HG02798 (cell line): ENCODE results near the gene PCP2.

Experiments
- ATAC-seq: cut with Tn5 transposase; IDR thresholded peaks from one replicate; pipeline ENCODE4 v1.9.1; 2021; ENCODE audit warnings: mild to moderate bottlenecking; ENCODE audit not compliant: unreplicated experiment, poor library complexity

The PCP2 gene

GRCh38 chr19:7602935-7603497 lies 30.5 kb downstream of the PCP2 start:
- no peak for ATAC-seq

DNA sequence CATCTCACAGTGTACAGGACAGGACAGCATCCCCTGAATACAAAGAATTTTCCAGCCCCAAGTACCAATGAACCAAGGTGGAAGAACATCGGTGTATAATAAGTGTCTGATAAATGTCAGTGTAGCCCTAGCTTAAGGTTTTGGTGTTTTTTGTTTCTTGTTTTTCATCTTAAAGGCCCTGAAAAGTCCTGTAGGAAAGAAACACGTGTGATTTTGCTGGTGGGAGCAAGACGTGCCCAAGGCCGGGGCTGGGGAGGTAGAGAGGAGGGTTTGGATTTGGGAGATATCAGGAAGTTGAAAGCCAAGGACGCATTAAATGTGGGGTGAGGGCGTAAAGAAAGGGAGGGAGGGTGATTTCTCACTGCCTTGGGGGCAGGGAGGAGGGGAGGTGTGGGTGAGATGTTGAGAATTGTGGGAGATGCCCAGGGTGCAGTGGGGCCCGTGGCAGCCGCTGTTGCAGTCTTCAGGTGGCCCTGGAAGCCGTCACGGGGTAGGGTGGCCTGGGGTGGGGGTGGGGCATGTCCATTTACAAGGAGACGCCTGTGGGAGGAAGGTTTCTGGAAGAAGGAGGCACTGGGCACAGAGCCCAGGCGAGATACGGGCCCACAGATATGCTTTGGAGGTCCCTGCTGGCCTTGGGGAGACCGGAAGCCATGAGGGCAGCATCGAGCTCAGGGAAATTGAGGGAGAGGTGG lies 31.1 kb downstream of the PCP2 start:
- no peak for ATAC-seq

GRCh38 chr19:7600721-7601120 lies 32.8 kb downstream of the PCP2 start:
- ATAC-seq = no peak

- no peak for ATAC-seq
Observed at GRCh38 chr19:7598180-7598579, 35.3 kb downstream of the PCP2 start.

DNA sequence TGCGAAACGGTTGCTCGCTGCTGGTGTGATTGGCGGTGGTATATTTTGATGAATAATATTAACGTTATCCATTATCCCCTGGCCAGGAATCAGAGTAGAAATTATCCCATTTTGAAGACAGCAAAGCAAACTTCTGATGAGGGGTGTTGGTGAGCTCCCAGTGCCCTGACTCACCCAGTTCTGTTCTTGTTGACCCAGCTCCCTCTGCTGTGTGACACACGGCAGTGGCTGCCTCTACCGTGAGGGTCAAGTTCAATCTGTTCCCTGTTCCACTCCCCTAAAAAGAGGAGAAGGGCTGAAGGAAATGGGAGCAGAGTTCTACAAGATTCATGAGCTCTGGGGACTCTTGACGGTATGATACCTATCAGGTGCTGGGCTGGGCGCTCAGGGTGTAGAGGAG lies 35.8 kb downstream of the PCP2 start:
- ATAC-seq = no peak

GRCh38 chr19:7596211-7596937 lies 37.1 kb downstream of the PCP2 start:
- ATAC-seq = peak; percentile 13

GRCh38 chr19:7595466-7596133 lies 37.9 kb downstream of the PCP2 start, which contains the start of gene CAMSAP3:
Gene CAMSAP3, plus strand, starts transcription at chr19:7595863. Its CDS starts 140 bp downstream, at chr19:7596003.
- peak; percentile 72 for ATAC-seq

GRCh38 chr19:7590256-7590655 lies 43.3 kb downstream of the PCP2 start:
- ATAC-seq = no peak

- no peak for ATAC-seq
Observed at GRCh38 chr19:7589822-7590221, 43.7 kb downstream of the PCP2 start.

- ATAC-seq = no peak
Observed at GRCh38 chr19:7582446-7582845, 51.1 kb downstream of the PCP2 start.
